Peyer's patch (tissue), 4 donors: ENCODE results near the gene TMIGD2.
"Not testable (repeated sequence)": the region's sequence is repeated elsewhere in the genome, so short reads cannot be mapped to it uniquely, and the experiment has no call there.

Source experiments
- CTCF ChIP-seq, 6 experiments: fragments of 450-650 bp in 4 of 6; fragments of 200-600 bp in 2 of 6; sonication (generic) in 1 of 6; IDR thresholded peaks; one replicate each; pipeline ENCODE4 v1.5.1; 2017 to 2019; ENCODE audit warnings: antibody characterized with exemption in 6 of 6, mild to moderate bottlenecking in 3 of 6, moderate library complexity in 1 of 6
- POLR2A ChIP-seq, 2 donors: fragments of 450-650 bp; IDR thresholded peaks; one replicate each; pipeline ENCODE4 v1.5.1; 2017; ENCODE audit warnings: antibody characterized with exemption in 2 of 2, mild to moderate bottlenecking in 2 of 2, moderate library complexity in 2 of 2

- TF ChIP-seq CTCF, POLR2A (IDR thresholded peaks at IDR 0.05): not testable (repeated sequence)
Measured at GRCh38 chr19:4245938-4246337, 56.3 kb downstream of the TMIGD2 start.
